ENCODE data around the gene SAMD13. TPM values are rescaled to one million over a fixed set of nuclear protein-coding genes. Genes with fewer than 3 reads are reported as not detected.

Gene SAMD13
- total RNA-seq, 1 experiment from 2014 or later: 2.2 TPM

- DNase-seq (ENCODE audit: low read depth, low spot score) (no peak), ATAC-seq (no peak)
- no peaks in the 10 kb centered on the region for H3K27me3 ChIP-seq (ENCODE audit: control insufficient read depth, insufficient read depth, low read length)
- no peaks in the 10 kb centered on the region for H3K36me3 ChIP-seq (ENCODE audit: control insufficient read depth, insufficient read depth, low read length)
- no peak overlapping the region for H3K27ac ChIP-seq (ENCODE audit: low read length)
- CTCF ChIA-PET: no interaction called here
- no TSS peak for BruUV-seq (replicated peaks)
- no peaks in the 10 kb centered on the region for H3K4me1 ChIP-seq (ENCODE audit: control insufficient read depth, insufficient read depth, low read length)
- POLR2A ChIA-PET: no interaction called here
- peaks cover 7% of the 10 kb centered on the region; the same call in 1 of the 2 replicates for H3K9me3 ChIP-seq (ENCODE audit: control insufficient read depth, insufficient read depth, low read depth, low read length)
- in situ Hi-C loops (cut with HindIII; ENCODE audit: low pct_unique_long_range_greater_than_20kb, low sequenced_read_pairs): no loop called here
- H3K4me3 ChIP-seq (ENCODE audit: low read depth in 2 of 2, low read length in 2 of 2): no peak overlapping the region
- TF ChIP-seq POLR2AphosphoS5 (IDR thresholded peaks at IDR 0.05; ENCODE audit: low read depth, low read length) (no peak), CTCF (IDR thresholded peaks at IDR 0.05) (no peak), TCF7L2 (IDR thresholded peaks at IDR 0.05; ENCODE audit: low read depth, low read length) (no peak), SIN3A (IDR thresholded peaks at IDR 0.05; ENCODE audit: borderline replicate concordance, insufficient read depth, low read depth, low read length) (no peak), REST (IDR thresholded peaks at IDR 0.05; ENCODE audit: insufficient read depth in 1 of 2, low read depth in 2 of 2, low read length in 1 of 2) (no peak)
- intact Hi-C loops (cut with micrococcal nuclease; ENCODE audit: unreplicated experiment): no loop called here
These were observed 9.8 kb downstream of the SAMD13 start for GRCh38 chr1:84311296-84311695.

- DNase-seq (ENCODE audit: low read depth, low spot score): no peak
These were observed 18.2 kb downstream of the SAMD13 start for GRCh38 chr1:84319662-84320061.

More at GRCh38 chr1:84319662-84320061, 18.2 kb downstream of the SAMD13 start:
- intact Hi-C loops (cut with micrococcal nuclease; ENCODE audit: unreplicated experiment) (no loop called here), in situ Hi-C loops (cut with HindIII; ENCODE audit: low pct_unique_long_range_greater_than_20kb, low sequenced_read_pairs) (no loop called here)
- no peak overlapping the region for H3K4me3 ChIP-seq (ENCODE audit: low read depth in 2 of 2, low read length in 2 of 2)
- H3K27ac ChIP-seq (ENCODE audit: low read length): no peak overlapping the region
- ChIA-PET CTCF (no interaction called here), POLR2A (no interaction called here)
- peaks cover 11% of the 10 kb centered on the region; the same call in 1 of the 2 replicates for H3K9me3 ChIP-seq (ENCODE audit: control insufficient read depth, insufficient read depth, low read depth, low read length)
- no TSS peak for BruUV-seq (replicated peaks)
- no peaks in the 10 kb centered on the region for H3K4me1 ChIP-seq (ENCODE audit: control insufficient read depth, insufficient read depth, low read length)
- no peaks in the 10 kb centered on the region for H3K36me3 ChIP-seq (ENCODE audit: control insufficient read depth, insufficient read depth, low read length)
- no peaks in the 10 kb centered on the region for H3K27me3 ChIP-seq (ENCODE audit: control insufficient read depth, insufficient read depth, low read length)
- no peak for ATAC-seq
- TF ChIP-seq CTCF (IDR thresholded peaks at IDR 0.05) (no peak), TCF7L2 (IDR thresholded peaks at IDR 0.05; ENCODE audit: low read depth, low read length) (no peak), SIN3A (IDR thresholded peaks at IDR 0.05; ENCODE audit: borderline replicate concordance, insufficient read depth, low read depth, low read length) (no peak), POLR2AphosphoS5 (IDR thresholded peaks at IDR 0.05; ENCODE audit: low read depth, low read length) (no peak), REST (IDR thresholded peaks at IDR 0.05; ENCODE audit: insufficient read depth in 1 of 2, low read depth in 2 of 2, low read length in 1 of 2) (no peak)

All from Panc1 (cell line).